Omental fat pad (tissue), 4 donors: ENCODE data around the gene RIN3. TPM values are rescaled to one million over a fixed set of nuclear protein-coding genes. Genes with fewer than 3 reads are reported as not detected.
A peak's percentile ranks its signal among the peaks of the same experiment; 100 is the strongest.

Experiments
- ATAC-seq: fragments of 150-250 bp; one replicate; pipeline ENCODE4 v1.9.1; 2016; ENCODE audit warnings: mild to moderate bottlenecking, moderate library complexity; ENCODE audit not compliant: low FRiP score
- DNase-seq: peaks from one replicate; pipeline ENCODE4 v3.0.0-alpha.2; 2019; ENCODE audit warnings: low spot score
- total RNA-seq, 4 donors: library from RNA; depleted of rRNA; stranded (reverse); fragments of >200 nt; gene quantifications; one replicate each; pipeline ENCODE4 v1.1.0, GENCODE V29; 2016
- TF ChIP-seq, protein P1 (sequence below), 3 donors: fragments of 450-650 bp; IDR thresholded peaks; one replicate each; pipeline ENCODE4 v1.5.1; 2016 to 2017; ENCODE audit warnings: antibody characterized with exemption in 3 of 3, mild to moderate bottlenecking in 3 of 3, moderate library complexity in 2 of 3

RIN3 gene
- total RNA-seq, 4 donors from 2014 or later: 11.6 to 36.3 (median 20.2) TPM

DNA sequence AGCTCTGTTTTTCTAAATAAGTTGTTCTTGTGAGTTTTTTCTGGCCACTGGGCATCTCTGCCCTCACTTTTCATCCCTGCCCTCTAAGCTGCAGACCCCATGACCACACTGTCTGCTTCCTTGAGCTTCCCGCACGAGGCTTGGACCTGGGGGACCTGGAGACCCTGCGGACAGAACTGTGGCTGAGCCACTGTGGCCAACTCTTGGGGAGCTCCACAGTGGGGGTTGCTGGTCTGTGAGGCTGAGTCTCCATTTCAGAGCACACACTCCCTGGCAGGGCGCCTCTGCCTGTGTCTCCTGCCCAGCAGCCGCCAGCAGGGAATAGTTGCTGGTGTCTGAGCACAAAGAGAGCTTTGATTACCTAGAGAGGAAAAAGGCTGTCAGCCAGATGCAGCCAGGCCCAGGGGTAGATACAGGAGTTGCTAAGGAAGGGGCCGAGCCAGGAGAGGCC is 13.1 kb upstream of the RIN3 start:
- ATAC-seq (no peak), DNase-seq (peak; percentile 20)
- TF ChIP-seq, protein P1, sequence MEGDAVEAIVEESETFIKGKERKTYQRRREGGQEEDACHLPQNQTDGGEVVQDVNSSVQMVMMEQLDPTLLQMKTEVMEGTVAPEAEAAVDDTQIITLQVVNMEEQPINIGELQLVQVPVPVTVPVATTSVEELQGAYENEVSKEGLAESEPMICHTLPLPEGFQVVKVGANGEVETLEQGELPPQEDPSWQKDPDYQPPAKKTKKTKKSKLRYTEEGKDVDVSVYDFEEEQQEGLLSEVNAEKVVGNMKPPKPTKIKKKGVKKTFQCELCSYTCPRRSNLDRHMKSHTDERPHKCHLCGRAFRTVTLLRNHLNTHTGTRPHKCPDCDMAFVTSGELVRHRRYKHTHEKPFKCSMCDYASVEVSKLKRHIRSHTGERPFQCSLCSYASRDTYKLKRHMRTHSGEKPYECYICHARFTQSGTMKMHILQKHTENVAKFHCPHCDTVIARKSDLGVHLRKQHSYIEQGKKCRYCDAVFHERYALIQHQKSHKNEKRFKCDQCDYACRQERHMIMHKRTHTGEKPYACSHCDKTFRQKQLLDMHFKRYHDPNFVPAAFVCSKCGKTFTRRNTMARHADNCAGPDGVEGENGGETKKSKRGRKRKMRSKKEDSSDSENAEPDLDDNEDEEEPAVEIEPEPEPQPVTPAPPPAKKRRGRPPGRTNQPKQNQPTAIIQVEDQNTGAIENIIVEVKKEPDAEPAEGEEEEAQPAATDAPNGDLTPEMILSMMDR (IDR thresholded peaks at IDR 0.05): no peak

DNA sequence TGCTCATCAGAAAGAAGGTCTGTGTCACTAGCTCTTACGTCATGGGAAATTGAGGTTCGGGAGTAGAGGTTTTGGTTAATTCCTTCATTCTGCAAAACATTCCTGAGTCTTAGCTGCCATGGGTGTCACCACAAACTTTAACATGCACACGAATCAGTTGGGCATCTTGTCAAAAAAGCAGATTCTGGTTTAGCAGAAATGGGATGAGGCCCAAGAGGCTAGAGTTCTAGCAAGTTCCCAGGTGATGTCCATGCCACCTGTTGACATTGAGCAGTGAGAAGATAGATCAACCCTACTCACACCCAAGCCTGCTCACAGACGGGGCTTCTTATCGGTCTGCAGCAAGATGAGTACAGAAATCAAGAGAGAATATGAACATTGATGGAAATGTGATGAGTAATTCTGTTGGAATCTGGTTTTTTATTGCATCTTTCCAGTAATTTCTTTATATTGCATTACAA is 11.7 kb upstream of the RIN3 start:
- ATAC-seq (no peak), DNase-seq (peak; percentile 14)
- TF ChIP-seq, protein P1 (IDR thresholded peaks at IDR 0.05): no peak

DNA sequence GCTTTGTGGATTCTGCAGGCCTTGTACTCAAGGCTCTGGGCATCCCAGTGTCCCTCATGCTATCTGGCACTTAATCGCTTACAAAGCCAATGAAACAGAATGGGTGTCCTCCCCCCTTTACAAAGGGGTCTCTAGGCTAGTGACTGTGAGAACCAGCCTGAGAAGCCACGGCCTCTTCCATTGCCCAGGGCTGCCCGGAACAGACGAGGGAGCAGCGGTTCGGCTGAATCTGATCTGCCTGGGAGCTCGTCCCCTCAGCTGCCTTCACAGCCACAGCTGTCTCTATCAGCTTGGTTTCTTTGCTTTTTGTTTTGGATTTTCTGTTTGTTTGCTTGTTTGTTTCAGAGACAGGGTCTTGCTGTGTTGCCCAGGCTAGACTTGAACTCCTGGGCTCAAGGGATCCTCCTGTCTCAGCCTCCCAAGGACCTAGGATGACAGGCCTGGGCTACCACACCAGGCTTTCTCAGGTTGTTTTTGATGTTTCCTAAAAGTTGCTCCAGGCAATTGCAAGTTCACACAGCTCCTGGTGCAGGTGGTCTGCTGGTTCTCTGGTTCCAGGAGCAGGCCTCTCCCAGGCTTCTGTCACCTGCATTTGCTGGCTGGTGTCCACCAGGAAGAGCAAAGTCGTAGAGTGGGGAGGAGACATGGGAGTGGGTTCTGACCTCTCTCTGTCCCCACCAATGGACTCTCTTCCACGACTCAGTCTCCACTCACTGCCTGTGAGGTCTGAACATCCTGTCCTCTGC is 10.9 kb upstream of the RIN3 start:
- ATAC-seq (no peak), DNase-seq (no peak)
- TF ChIP-seq, protein P1 (IDR thresholded peaks at IDR 0.05): no peak

DNA sequence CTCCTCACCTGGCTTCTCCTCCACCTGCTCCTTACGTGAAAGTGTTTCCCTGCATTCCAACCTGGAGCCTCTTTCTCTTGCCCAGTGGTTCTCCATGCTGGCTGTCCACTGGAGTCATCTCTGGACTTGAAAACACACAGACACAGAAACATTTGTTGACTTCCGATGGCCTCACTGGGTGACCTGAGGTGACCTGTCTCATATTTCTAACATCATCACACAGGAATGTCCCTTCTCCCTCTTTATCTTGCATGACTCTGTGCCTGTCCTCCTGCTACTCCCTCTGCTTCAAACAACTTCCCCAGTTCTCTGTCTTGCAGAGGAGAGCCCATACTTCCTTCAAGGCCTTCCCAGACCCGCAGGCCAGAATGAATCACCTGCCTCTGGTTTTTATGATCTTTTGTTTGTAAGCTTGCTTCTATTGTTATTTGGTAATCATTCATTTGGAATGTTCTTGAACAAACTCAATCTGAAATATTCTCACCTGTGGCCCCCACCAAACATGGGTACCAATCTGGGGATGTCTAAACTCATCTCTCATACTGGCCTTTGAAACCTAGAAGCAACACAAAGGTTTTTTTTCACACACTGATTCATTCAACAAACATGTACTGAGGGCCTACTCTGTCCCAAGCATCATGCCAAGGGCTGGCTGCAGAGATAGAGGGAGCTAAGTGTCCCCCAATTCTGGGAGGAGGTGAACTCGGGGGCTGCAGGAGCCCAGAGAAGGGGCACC is 9.7 kb upstream of the RIN3 start:
- DNase-seq (peak; percentile 11), ATAC-seq (no peak)
- TF ChIP-seq, protein P1 (IDR thresholded peaks at IDR 0.05): no peak

DNA sequence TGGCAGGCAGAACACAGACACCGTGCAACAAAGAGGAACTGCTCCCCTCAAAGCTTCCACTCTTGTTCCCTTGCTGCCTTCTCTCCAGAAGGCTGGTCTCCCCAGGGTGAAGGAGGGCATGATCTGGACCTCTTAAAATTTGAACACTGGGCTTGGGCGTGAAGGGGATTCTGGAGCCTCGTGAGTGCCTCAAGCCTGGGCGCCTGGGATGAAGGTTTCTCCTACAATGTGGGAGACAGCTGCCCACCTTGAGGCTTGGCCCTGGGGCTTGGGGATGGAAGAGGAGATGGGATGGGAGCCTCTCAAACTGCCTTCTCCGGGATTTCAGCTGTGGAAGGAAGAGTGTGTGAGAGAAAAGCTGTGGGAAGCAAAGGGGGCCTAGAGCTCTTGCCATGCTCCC is 7.8 kb upstream of the RIN3 start:
- DNase-seq: no peak
- ATAC-seq: no peak
- TF ChIP-seq, protein P1 (IDR thresholded peaks at IDR 0.05): no peak

DNA sequence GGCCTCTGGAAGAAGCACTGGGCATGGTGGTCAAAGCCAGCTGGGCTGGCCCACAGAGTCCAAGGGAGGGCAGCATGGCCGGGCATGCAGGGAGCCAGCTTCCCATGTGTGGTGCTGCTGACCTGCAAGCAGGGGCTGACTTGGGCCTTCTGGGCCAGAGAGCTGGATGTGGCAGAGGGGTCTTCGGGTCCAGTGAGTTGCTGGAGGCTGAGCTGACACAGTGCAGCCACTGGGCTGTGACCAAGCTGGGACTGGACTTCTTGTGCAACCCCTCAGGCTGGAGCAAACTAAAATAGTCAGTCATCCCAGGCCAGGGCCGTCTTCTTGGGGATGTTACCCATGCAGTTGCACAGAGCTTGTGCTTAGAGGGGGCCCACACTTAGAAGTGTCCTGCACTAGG is 7.3 kb upstream of the RIN3 start:
- no peak for ATAC-seq
- TF ChIP-seq, protein P1 (IDR thresholded peaks at IDR 0.05): no peak
- no peak for DNase-seq
